GM21367 (cell line): ENCODE data around the gene NR3C1.

Experiments
- ATAC-seq: cut with Tn5 transposase; IDR thresholded peaks from one replicate; pipeline ENCODE4 v1.9.1; 2021; ENCODE audit not compliant: unreplicated experiment

Gene NR3C1

DNA sequence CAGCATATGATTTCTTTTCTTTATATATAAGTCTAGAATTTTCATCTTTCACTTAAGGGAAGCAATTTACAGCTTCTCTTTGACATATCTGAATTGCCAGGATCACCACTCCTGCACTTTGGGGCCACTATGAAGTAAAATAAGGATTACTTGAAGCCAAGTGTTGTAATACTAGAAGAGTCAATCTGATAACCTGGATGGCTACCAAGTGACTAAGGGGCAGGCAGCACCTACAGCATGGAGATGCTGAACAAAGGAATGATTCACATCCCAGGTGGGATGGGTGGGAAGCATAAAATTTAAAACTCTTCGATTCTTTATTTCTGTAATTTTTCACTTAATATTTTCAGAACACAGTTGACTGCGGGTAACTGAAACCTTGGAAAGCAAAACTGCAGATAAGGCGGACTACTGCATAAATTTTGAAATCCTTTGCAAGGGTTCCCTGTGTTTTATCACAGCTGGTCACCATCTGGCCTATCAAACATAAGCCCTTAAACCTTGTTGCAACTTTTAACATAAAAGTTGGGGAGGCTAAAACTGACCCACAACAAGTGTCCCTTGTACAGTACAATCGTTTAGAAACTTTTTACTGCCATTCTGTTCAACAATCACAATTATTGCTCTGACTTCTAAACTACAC is 31.2 kb downstream of the NR3C1 start:
- no peak for ATAC-seq

DNA sequence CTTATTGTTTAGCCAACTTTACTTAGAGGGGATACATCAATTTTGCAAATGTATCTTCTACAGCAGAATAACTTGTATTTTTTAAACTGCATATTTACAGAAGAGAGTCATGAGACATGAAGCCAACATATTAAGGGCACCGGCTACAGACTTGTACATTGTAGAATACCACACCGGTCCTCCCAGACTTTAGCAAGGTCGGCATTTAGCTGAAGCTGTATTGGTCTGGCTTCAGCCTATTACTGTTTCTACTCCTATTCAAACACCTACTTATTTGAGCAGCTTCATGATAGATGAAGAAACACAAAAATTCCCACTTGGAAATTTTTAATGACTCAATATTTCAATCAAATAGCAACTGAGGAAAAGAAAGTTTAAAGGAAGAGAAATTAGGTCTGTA is 33.0 kb downstream of the NR3C1 start:
- no peak for ATAC-seq

DNA sequence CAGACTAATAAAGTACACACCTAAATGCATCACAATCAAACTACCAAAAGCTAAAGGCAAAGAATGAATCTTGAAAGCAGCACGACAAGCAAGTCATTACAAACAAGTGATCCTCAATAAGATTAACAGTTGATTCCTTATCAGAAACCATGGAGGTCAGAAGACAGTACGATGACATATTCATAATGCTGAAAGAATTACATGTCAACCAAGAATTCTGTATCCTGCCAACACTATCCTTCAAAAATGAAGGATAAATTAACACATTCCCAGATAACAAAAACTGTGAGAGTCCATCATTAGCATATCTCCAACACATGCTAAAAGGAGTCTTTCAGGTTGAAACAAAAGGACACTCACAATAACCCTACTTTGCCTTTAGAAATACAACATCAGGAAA is 39.4 kb downstream of the NR3C1 start:
- no peak for ATAC-seq

DNA sequence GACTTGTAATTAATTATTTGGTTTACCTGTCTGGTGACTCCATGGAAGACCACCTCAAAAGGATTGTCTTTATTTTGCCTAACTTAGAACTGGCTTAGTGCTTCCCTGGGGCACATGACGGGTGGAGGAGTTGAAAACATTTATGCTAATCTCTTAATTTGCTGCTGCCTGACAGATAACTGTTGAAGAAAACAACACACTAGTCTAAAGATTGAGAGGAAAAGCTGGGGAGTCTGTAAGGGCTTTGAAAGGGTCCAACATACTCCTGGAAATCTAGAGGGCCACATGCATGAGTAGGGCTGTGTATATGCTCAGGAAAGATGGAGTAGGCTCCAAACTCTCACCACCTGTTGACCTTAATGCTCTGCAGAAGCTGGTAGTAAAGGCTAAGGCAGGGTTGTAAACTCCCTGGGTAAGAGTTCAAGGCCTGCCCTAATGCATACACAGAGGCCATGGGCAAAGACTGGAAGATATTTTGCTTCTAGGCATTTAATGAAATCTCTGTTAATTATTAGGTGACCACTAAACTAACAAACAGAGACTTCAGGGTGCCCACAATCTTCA is 40.7 kb downstream of the NR3C1 start:
- no peak for ATAC-seq

DNA sequence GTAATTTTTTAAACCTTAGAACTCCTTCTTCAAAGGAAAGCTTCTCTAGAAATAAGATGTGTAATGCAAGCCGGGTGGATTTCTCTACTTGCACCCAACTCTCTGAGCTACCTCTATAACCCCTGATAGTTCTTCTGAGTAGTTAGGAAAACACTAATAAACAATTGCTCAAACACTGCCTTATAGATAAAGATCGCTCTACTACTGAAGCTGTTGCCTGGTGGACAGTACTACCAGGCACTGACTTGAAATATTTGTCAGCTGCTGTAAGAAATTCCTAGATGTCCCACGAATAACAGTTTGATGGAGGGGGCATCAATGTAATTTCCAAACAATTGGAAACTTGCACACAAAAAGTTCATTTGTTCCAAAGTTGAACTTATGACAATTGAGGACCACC is 42.0 kb downstream of the NR3C1 start:
- no peak for ATAC-seq

DNA sequence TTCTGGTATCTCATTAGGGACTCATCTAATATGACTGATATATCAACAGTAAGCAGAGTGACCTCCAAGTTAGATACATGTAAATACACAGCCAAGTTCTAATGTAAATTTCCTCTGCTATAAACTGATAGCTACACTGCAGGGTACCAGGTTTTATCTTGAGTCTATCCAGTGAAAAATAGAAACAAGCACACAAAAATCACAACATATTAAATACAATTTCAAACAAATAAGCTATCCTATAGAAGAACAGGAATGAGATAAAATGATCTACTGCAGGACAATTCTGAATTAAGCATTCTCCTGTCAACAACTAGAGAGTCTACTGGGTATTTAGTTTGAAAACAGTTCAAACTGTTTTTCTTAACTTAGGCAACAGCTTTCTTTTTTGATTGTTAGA is 42.7 kb downstream of the NR3C1 start:
- ATAC-seq, result no peak

DNA sequence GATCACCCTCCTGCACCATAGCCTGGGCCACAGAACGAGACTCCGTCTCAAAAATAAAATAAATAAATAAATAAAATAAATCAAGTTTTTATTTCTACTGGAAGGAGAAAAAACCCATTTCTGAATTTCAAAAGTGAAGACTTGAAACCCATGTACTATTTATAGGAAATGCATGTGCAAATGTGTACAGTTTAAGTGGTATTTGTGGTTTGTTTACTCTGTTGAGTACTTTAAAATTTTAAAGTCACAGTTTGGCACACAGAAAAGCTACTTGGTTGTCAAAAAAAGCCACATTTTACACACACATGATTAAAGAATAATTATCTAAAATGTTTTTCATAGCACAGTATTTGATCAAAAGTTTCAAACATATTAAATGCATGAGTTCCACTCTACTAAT is 43.6 kb downstream of the NR3C1 start:
- ATAC-seq, result no peak

DNA sequence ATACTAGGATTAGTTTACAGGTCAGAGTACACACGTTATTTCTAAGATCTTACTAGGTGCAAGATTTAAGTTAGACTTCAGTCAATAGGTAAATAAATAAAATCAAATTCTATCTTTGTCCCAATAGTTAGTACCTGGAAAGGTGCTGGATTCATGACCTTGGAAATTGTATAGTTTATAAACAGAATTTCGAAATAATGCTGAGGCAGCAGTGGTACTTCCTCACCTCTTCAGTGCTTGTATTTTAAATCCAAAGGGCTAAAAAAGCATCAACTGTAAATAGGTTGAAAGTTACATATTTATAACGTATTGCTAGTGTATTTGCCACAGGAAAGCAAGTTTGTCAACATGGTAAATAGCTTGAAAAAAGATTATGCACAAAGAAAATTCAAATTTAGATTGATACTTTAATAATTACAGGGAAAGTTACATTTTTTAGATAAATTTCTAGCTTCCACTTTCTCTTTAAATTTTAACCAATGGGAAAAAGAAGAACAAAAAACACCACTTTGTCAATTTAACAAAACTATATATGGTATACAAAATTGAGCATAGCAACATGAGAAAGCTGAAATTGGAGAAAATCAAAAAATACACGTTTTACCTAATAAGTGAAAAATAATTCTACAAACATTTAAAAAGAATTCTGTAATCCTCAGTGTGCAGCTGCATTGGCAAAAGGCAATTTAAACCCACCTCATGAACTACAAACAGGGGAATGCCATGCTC is 46.5 kb downstream of the NR3C1 start:
- ATAC-seq, result no peak

DNA sequence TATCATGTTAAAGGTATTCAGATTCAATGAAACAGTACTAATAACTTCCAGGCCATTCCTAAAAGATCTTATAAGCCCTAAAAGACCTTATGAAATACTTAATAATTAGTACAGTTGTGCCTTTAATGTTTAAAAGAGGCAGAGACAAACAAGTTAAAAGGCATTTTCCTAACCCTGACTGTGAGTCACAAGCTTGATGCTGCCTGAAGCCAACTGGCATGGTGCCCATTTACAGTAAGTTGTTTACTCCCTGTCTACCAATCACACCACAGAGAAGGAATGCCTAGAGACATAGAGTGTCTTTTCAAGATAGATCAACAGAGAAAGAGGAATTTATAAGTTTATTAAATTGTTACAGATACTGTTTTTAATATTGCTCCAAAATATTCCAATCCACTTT is 47.8 kb downstream of the NR3C1 start:
- no peak for ATAC-seq

DNA sequence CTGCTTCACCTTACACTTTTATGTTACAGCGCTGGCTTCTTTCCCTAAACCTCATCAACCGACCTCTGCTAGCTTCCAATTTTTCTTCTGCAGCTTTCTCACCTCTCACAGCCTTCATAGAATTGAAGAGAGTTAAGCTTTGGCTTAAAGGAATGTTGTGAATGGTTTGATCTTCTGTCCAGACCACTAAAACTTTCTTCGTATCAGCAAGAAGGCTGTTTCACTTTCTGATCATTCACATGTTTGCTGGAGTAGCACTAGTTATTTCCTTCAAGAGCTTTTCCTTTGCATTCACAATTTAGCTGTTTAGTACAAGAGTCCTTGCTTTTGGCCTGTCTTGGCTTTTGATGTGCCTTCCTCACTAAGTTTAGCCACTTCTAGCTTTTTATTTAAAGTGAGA is 49.5 kb downstream of the NR3C1 start:
- no peak for ATAC-seq

DNA sequence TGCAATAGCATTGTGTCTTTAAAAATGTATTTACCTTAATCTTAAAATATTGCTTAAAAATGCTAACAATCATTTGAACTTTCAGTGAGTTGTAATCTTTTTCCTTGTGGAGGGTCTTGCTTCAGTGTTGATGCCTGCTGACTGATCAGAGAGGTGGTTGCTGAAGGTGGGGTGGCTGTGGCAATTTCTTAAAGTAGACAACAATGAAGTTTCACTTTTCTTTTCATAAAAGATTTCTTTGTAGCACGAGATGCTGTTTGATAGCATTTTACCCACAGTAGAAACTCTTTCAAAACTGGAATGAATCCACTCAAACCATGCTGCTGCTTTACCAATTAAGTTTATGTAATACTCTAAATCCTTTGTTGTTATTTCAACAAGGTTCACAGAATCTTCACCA is 50.8 kb downstream of the NR3C1 start:
- ATAC-seq, result no peak

DNA sequence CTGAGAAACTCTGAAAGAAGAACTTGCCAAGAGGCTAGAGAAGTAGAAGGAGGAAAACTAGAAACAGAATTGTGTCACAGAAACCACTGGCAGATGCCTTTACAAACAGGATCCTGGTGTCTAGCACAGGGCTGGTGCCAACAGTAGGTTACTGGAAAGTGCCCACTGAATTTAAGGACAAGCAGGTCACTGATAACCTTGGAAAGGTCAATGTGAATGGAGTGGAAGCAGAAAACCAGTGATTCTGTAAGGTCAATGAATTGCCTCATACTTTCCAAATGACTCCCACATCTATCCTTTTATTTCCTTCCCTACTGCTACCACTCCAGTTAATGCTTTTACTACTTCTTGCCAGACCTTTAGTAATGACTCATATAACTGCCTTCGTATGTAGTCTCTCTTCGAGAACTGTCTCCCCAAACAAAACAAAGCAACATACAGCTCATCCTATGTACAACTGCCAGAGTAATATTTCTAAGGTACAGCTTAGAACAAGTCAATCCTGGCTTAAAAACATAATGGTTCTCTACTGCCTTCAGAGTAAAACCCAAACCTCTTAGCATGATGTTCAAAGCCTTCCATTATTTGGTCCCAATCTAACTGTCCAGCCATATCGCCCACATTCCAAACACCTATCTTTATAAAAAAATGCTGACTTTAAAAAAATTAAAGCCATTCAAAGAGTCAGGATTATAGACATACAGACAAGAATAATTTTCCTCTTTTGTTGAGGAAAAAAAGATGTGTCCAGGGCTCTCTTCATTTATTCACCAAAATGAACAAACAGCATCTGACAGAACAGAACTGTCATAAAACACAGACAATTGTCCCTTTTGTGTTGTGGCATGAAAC is 52.5 kb downstream of the NR3C1 start:
- ATAC-seq, result no peak

DNA sequence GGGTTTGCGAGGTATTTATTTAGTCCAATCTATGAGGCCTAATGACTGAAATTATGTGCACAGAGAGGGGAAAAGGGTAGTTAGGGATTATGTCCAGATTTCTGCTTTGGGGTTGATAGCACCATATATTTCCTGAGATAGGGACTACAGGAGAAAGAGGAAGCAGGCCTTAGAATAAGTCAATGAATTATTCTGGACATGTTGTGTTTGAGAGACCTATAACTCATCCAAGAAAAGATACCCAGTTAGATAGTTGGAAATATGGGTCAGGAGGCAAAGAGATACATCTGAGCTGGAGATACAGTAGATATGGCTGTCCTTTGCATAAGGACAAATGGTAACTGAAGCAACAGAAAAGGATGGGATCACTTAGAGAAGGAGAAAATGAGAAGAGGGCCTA is 53.1 kb downstream of the NR3C1 start:
- no peak for ATAC-seq

DNA sequence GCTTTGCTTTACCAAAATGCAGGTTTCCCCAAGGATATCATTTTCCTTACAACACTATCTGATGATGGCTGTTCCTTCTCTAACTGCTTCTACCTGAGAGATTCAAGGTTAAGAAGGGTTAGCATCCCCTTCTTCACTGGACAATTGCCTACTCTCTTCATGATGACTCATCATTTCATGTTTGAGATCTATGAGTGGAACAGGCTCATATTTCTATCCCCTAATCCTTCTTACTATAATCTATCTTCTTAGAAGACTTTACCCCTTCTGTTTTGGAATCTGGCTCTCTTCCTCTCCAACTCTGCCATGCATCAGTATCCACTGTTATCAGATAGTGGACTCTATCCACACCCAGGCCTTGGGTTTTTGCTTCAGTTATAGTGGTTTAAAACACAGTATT is 54.3 kb downstream of the NR3C1 start:
- no peak for ATAC-seq

DNA sequence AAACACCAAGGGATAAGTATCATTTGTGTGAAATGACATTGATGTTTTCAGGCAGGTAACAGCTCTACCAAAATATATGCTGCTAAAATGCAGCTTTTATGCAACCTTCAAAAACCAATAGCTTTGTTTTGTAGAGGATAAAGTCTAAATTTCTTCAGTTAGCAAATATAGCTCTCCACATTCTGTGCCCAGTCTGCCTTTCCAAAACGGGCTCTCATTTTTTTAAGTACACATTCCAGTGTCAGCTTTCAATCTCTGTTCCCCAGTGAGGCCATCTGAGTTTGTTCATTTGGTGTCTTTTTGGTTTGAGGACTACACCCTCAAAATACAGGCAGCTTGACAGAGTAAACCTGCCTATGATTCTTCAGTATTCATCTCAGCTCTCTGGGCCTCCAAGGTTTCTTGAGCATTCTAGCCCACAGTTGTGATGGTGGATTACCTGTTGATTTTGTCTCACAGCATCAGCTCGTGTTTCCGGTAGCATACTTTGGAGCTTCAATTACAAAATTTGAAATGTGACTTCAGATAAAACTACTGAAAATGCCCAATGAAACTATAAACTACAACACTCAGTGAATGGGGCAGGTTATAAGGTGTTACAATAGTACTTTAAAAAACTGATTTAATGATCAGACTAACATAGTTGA is 55.7 kb downstream of the NR3C1 start:
- ATAC-seq, result no peak

DNA sequence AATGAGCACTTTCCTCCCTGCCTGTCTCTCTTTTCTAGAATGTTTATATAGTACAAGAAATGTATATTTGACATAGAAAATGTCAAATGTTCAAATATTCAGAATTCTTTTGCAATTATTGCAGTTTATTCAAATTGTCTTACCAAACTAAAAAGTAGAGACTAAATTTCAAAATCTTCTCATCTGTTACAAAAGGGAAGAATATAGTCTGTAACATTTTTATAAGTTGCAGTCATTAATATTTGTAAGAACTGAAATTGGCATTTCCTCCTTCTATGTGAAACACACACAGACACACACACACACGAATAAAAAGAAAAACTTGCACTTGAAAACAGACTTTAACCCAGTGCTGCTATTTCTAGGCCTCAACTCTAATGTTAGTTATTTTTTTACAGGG is 56.4 kb downstream of the NR3C1 start:
- ATAC-seq, result no peak

DNA sequence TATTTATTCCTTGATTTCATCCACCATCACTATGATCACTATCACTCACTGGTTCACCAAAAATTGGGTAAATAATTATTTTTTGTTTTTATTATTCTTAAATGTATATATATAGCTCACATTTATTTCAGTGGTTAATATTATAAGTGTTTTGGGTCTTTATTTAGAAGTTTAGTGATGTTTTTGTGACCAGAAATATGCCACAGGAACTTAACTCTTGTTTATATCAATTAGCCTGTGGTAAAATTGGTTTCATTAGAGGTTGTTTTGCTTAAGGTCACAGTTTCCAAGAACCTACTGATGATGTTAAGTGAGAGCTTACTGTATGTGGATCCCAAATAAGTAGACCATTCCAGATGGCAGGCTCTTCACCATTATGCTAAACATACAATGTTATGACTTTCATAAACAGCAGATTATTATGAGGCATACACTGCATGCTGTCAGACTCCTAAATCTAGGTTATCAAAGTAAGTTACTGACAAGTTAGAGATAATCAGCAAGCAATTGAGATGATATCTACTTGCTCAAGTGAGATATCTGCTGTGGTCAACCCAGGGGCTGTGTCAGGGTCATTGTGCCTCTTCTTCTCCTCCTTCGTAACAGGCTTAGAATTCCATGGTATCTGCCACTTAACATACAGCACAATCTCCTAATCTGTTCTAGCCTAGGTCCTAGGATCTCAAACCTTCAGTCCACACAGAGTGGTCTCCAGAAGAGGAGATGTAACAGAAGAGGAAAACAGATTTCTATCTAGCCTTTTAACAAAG is 57.6 kb downstream of the NR3C1 start:
- no peak for ATAC-seq

DNA sequence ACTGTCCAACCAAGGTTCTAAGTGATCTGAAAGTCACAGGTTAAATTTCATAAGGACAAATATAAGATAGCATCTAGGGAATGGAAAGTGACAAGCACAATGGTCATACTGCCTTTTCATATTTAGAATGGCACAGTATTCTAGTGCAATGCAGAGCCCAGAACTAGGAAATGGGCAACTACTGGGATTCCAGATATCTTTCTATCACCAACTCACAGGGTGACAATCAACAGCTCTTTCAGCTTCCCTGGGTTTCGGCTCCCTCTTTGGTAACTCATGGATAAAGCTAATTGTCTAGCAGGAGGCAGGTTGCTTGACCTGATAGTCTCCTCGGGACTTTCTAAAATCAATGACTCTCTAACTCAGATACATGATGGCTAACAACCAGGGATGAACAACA is 60.4 kb downstream of the NR3C1 start:
- ATAC-seq, result no peak

DNA sequence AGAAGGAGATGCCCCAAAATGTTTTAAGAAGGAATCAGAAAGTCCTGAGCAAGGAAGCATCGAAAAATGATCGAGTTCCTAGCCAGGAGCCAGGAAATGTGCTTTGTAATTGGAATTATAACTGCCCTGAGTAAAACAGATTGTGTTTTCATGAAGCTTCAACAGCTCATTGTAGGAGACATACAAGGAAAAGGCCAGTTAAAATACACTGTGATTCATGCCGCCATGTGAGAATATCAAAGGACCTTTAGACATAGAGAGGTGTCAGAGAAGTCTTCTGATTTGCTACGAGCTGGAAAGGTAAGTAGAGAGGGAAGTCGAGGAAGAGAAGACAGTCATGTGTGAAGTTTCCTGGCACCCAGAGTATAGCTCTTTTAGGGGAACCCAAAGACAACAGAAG is 60.9 kb downstream of the NR3C1 start:
- no peak for ATAC-seq

DNA sequence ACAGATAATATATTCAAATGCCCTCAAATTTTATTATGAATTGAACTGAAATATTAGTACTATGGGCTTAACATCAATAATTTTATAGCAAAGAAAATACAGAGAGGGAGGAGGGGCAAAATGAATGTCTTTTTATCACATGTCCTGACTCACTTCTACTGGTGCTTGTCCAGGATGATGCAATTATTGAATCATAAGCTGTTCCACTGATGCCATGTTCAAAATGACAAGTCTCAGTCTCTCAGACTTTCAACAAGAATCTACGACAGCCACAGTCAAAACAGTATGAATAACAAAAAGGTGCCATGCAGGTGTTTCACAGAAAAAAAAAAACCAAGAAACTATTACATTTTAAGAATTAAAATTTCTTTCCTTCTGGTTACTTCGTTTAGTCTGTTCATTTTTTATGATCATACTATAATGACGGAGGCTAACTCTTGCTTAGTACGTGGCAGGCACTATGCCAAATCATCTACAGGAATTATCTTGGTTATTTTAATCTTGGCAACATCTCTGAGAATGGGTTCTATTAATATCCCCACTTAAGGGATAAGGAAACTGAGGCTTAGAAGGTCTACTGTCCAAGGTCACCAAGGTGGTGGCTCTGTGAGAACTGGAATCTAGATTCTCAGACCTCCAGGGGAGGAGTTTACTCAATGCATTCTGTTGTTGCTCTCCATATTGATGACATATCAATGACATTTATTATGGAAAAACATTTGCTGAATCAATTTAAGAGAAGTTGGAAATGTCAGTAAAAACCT is 61.5 kb downstream of the NR3C1 start:
- no peak for ATAC-seq
